Measurements from ENCODE around the gene TSPO2. TPM values are rescaled to one million over a fixed set of nuclear protein-coding genes. Genes with fewer than 3 reads are reported as not detected.

The TSPO2 gene
- total and polyA plus RNA-seq, 2 donors (not counting 3 experiments of a cell fraction or from before 2014, with no cell fraction given): not detected

- no TSS peak for BruUV-seq (replicated peaks)
- FAIRE-seq: no peak
- DNase-seq (ENCODE audit: low read depth, low spot score): no peak
- H4K20me1 ChIP-seq (replicated peaks; ENCODE audit: control insufficient read depth, extremely low read depth, insufficient read depth, low read length): no peaks in the 10 kb centered on the region
- intact Hi-C loops (cut with micrococcal nuclease): no loop called here
- no peak for TF ChIP-seq GATA2 (IDR thresholded peaks at IDR 0.05; ENCODE audit: insufficient read depth, insufficient read length, low read depth, low read length)
- no peak for TF ChIP-seq MYC (IDR thresholded peaks at IDR 0.05; ENCODE audit: low read depth, low read length)
- no peak for TF ChIP-seq JUN (IDR thresholded peaks at IDR 0.05; ENCODE audit: borderline replicate concordance, insufficient read depth, insufficient read length, low read depth)
- TF ChIP-seq EZH2 (IDR thresholded peaks at IDR 0.05; ENCODE audit: borderline replicate concordance, low read depth, low read length, severe bottlenecking): no peak
- no peak for TF ChIP-seq POLR2A (IDR thresholded peaks at IDR 0.05; ENCODE audit: low read depth, low read length)
- TF ChIP-seq, protein P1, sequence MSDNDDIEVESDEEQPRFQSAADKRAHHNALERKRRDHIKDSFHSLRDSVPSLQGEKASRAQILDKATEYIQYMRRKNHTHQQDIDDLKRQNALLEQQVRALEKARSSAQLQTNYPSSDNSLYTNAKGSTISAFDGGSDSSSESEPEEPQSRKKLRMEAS (IDR thresholded peaks at IDR 0.05; ENCODE audit: insufficient read depth, insufficient read length): no peak
- TF ChIP-seq POLR2AphosphoS5 (IDR thresholded peaks at IDR 0.05; ENCODE audit: insufficient read depth, low read depth, low read length): no peak
- TF ChIP-seq CTCF (IDR thresholded peaks at IDR 0.05; ENCODE audit: extremely low read depth in 1 of 2, insufficient read depth in 1 of 2, low read depth in 1 of 2, low read length in 2 of 2): no peak
- TF ChIP-seq FOS (IDR thresholded peaks at IDR 0.05; ENCODE audit: borderline replicate concordance, insufficient read depth, low read length): no peak
- dilution Hi-C loops (cut with MboI; ENCODE audit: extremely low pct_ligation_motif_present, low sequenced_read_pairs): no loop called here
- no peak overlapping the region for H2AFZ ChIP-seq (ENCODE audit: low read depth, low read length)
- no peaks in the 10 kb centered on the region for H3K9me3 ChIP-seq (replicated peaks; ENCODE audit: control insufficient read depth, insufficient read depth, low read length)
- peaks cover 0 to 2% of the 10 kb centered on the region in 2 experiments for H3K27me3 ChIP-seq (ENCODE audit: control insufficient read depth in 2 of 2, insufficient read depth in 2 of 2, low read length in 2 of 2)
- no peak overlapping the region for H3K9ac ChIP-seq (replicated peaks; ENCODE audit: extremely low read depth, insufficient read depth, low read length)
- no peaks in the 10 kb centered on the region for H3K9me1 ChIP-seq (replicated peaks; ENCODE audit: control insufficient read depth, extremely low read depth, insufficient read depth, low read length)
- no peak overlapping the region for H3K27ac ChIP-seq (ENCODE audit: insufficient read depth, low read depth, low read length)
- H3K36me3 ChIP-seq (ENCODE audit: control insufficient read depth in 2 of 2, extremely low read depth in 1 of 2, insufficient read depth in 2 of 2, low read length in 2 of 2): no peaks in the 10 kb centered on the region
- H3K79me2 ChIP-seq (ENCODE audit: control insufficient read depth, insufficient read depth, low read length): no peaks in the 10 kb centered on the region
- no peak overlapping the region for H3K4me3 ChIP-seq (replicated peaks in 1 of 3; ENCODE audit: insufficient read depth in 1 of 3, low read depth in 1 of 3, low read length in 3 of 3)
- ChIA-PET CTCF (interaction anchor here (1.5 to 3.2 kb wide), 2 partner anchors 8 to 18 kb away, joined by 3 to 22 read pairs; partner anchors contain the start of gene UNC5CL), POLR2A (no interaction called here)
- no peak overlapping the region for H3K4me2 ChIP-seq (ENCODE audit: insufficient read depth, low read length)
- peaks cover 5% of the 10 kb centered on the region for H3K4me1 ChIP-seq (ENCODE audit: control insufficient read depth, extremely low read depth, insufficient read depth, low read length)
Observed at GRCh38 chr6:41047745-41048732, 5.8 kb downstream of the TSPO2 start.
